SK-N-MC (cell line): Measurements from ENCODE around the gene MAST2.

ENCODE experiments used
- EZH2 ChIP-seq: fragments of 200-600 bp; sonication (generic); IDR thresholded peaks from one replicate; pipeline ENCODE4 v1.6.1; 2017; ENCODE audit warnings: antibody characterized with exemption
- FOXP2 ChIP-seq: optimal IDR thresholded peaks from 2 replicates; pipeline ENCODE3; 2011; ENCODE audit warnings: mild to moderate bottlenecking, moderate library complexity; ENCODE audit not compliant: insufficient read depth; ENCODE audit errors: extremely low read length, control extremely low read depth
- POLR2AphosphoS5 ChIP-seq: IDR thresholded peaks from 2 replicates; pipeline ENCODE4 v1.6.1; 2012; ENCODE audit warnings: mild to moderate bottlenecking, low read depth, low read length, borderline replicate concordance

DNA sequence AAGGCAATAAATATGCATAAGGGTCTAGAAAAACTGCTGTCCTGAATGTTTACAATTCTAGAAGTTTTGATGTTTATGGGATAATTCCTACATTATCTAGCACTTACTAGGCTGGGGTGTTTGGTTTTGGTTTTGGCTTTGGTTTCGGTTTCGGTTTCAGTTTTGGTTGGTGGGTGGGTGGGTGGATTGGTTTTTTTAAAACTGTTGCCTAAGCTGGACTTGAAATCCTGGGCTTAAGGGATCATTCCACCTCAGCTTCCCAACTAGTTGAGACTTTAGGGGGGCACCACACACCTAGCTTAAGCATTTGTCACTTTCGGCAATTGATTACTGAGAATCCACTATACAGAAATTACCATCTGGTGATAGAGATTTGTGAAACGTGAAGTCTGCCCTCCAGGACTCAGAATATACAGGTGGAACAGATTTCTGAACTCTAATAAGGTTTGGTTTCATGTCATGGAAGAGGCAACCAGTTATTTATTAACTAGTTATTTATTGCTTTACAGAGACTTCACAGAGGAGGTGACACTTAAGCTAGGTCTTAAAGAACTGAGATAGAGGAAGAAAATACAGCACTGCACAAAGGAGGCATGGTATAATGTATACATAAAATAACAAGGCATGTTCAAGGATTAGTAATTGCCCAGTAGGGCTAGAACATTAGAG lies 259.4 kb downstream of the MAST2 start:
- TF ChIP-seq POLR2AphosphoS5 (no peak), EZH2 (no peak), FOXP2 (no peak)
